ENCODE measurements around the gene MFAP5. TPM values are rescaled to one million over a fixed set of nuclear protein-coding genes. Genes with fewer than 3 reads are reported as not detected.

MFAP5 gene
- total and polyA plus RNA-seq, 10 of the 15 experiments (the other 5 are each of a cell fraction or from before 2014, with no cell fraction given), result 0.06 to 0.14 (median 0.12) TPM; not detected in 7

DNA sequence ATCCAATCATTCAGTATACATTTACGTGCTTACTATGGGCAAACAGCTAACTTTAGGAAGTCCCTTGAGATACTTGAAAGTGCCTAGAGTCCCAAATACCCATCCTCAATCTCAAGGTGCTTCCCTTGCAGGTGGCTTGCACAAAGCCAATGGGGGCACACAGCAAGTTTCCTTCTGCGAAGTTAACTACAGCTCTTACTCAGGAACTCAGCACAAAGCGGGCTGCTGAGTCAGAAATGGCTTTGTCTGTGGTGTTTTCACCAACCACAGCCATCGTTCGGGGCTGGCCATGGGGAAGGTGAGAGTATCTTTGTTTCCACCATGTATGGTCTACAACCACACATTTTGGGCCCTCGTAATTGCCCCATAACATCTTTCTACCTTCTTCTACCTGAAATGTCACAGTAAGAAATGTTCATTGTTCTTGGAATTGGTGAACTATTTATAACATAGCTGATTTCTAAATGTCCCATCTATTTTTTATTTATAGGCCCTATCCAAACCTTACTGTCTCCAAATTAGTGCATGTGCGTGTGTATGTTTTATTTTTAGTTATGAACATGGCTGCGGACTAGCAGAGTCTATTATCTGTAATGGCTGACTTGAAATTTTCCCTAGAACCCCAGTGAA is 13.9 kb downstream of the MFAP5 start (continued):
- TF ChIP-seq, protein P1, sequence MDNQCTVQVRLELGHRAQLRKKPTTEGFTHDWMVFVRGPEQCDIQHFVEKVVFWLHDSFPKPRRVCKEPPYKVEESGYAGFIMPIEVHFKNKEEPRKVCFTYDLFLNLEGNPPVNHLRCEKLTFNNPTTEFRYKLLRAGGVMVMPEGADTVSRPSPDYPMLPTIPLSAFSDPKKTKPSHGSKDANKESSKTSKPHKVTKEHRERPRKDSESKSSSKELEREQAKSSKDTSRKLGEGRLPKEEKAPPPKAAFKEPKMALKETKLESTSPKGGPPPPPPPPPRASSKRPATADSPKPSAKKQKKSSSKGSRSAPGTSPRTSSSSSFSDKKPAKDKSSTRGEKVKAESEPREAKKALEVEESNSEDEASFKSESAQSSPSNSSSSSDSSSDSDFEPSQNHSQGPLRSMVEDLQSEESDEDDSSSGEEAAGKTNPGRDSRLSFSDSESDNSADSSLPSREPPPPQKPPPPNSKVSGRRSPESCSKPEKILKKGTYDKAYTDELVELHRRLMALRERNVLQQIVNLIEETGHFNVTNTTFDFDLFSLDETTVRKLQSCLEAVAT (IDR thresholded peaks at IDR 0.05), result peak; percentile 97
- TF ChIP-seq SMAD5 (IDR thresholded peaks at IDR 0.05; ENCODE audit: low read depth), result no peak
- TF ChIP-seq POLR2A (IDR thresholded peaks at IDR 0.05; ENCODE audit: low read depth, low read length), result no peak
- TF ChIP-seq, protein P2, sequence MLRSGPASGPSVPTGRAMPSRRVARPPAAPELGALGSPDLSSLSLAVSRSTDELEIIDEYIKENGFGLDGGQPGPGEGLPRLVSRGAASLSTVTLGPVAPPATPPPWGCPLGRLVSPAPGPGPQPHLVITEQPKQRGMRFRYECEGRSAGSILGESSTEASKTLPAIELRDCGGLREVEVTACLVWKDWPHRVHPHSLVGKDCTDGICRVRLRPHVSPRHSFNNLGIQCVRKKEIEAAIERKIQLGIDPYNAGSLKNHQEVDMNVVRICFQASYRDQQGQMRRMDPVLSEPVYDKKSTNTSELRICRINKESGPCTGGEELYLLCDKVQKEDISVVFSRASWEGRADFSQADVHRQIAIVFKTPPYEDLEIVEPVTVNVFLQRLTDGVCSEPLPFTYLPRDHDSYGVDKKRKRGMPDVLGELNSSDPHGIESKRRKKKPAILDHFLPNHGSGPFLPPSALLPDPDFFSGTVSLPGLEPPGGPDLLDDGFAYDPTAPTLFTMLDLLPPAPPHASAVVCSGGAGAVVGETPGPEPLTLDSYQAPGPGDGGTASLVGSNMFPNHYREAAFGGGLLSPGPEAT (IDR thresholded peaks at IDR 0.05; ENCODE audit: low read depth), result peak; percentile 97
- no peak for TF ChIP-seq NFYB (IDR thresholded peaks at IDR 0.05; ENCODE audit: insufficient read depth, low read depth, low read length)
- peak; percentile 86 for TF ChIP-seq TARDBP (IDR thresholded peaks at IDR 0.05; ENCODE audit: borderline replicate concordance)
- peak; percentile 100 for TF ChIP-seq BCL11A (IDR thresholded peaks at IDR 0.05; ENCODE audit: low read depth, low read length)
- TF ChIP-seq, protein P3, sequence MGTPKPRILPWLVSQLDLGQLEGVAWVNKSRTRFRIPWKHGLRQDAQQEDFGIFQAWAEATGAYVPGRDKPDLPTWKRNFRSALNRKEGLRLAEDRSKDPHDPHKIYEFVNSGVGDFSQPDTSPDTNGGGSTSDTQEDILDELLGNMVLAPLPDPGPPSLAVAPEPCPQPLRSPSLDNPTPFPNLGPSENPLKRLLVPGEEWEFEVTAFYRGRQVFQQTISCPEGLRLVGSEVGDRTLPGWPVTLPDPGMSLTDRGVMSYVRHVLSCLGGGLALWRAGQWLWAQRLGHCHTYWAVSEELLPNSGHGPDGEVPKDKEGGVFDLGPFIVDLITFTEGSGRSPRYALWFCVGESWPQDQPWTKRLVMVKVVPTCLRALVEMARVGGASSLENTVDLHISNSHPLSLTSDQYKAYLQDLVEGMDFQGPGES (IDR thresholded peaks at IDR 0.05), result no peak
- peak; percentile 99 for TF ChIP-seq MTA3 (IDR thresholded peaks at IDR 0.05; ENCODE audit: borderline replicate concordance, low read length)
- no peak for TF ChIP-seq CBX3 (IDR thresholded peaks at IDR 0.05; ENCODE audit: borderline replicate concordance, low read depth)
- 0 out of 2 replicates have a peak, but pooled peaks have one; percentile 10 for TF ChIP-seq ZSCAN29 (IDR thresholded peaks at IDR 0.05)
- TF ChIP-seq EGR1 (IDR thresholded peaks at IDR 0.05; ENCODE audit: borderline replicate concordance in 1 of 2, low read depth in 2 of 2, low read length in 2 of 2), result 0 out of 3 replicates have a peak, but pooled peaks of 1 of the 2 experiments have one; percentile 19
- 0 out of 2 replicates have a peak, but pooled peaks have one; percentile 30 for TF ChIP-seq ASH2L (IDR thresholded peaks at IDR 0.05; ENCODE audit: borderline replicate concordance, low read depth)
- no peak for TF ChIP-seq KDM1A (IDR thresholded peaks at IDR 0.05; ENCODE audit: borderline replicate concordance)
- TF ChIP-seq, protein P4, sequence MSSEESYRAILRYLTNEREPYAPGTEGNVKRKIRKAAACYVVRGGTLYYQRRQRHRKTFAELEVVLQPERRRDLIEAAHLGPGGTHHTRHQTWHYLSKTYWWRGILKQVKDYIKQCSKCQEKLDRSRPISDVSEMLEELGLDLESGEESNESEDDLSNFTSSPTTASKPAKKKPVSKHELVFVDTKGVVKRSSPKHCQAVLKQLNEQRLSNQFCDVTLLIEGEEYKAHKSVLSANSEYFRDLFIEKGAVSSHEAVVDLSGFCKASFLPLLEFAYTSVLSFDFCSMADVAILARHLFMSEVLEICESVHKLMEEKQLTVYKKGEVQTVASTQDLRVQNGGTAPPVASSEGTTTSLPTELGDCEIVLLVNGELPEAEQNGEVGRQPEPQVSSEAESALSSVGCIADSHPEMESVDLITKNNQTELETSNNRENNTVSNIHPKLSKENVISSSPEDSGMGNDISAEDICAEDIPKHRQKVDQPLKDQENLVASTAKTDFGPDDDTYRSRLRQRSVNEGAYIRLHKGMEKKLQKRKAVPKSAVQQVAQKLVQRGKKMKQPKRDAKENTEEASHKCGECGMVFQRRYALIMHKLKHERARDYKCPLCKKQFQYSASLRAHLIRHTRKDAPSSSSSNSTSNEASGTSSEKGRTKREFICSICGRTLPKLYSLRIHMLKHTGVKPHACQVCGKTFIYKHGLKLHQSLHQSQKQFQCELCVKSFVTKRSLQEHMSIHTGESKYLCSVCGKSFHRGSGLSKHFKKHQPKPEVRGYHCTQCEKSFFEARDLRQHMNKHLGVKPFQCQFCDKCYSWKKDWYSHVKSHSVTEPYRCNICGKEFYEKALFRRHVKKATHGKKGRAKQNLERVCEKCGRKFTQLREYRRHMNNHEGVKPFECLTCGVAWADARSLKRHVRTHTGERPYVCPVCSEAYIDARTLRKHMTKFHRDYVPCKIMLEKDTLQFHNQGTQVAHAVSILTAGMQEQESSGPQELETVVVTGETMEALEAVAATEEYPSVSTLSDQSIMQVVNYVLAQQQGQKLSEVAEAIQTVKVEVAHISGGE (CRISPR knock-in tag; IDR thresholded peaks at IDR 0.05), result no peak
- TF ChIP-seq POLR2AphosphoS5 (IDR thresholded peaks at IDR 0.05; ENCODE audit: low read length), result no peak
- no peak for TF ChIP-seq PAX8 (IDR thresholded peaks at IDR 0.05)
- TF ChIP-seq SREBF2 (IDR thresholded peaks at IDR 0.05; ENCODE audit: low read length), result no peak
- TF ChIP-seq WRNIP1 (IDR thresholded peaks at IDR 0.05; ENCODE audit: borderline replicate concordance, low read depth, low read length), result 0 out of 2 replicates have a peak, but pooled peaks have one; percentile 45
- no peak for TF ChIP-seq CHD1 (IDR thresholded peaks at IDR 0.05; ENCODE audit: low read depth, low read length)
